ENCODE data around the gene STK32C.

DNA sequence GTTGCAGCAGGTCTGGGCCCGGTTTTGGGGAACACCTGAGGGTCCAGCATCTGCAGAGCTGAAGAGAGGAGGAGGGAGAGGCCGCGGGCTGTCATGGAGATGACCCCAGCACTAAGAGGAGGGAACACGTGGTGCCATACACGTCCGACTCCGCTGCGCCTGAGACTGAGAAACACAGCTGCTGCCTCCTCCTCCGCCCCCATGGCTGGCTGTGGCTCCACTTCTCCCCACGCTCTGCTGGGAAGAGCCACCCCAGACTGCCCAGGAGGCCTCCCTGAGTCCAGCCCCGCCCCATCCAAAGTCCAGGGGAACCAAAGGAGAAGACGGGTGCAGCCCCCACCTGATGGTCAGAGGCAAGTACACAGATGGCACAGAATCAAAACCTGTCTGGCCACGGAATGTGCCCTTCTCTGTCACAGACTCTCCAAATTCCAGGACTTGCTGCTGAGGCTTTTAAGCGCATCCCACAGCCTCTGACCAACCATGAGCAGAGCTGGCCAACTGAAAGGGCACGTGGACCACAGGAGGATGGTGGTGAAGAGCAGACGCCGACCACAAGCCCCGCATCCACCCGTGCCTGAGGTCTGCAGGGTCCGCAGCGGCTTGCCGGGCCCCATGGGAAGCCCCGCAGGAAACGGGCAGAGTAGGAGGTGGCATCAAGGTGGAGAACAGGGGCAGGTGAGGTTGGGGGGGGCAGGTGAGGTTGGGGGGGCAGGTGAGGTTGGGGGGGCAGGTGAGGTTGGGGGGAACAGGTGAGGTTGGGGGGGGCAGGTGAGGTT is 24.0 kb downstream of the STK32C start:
- TF ChIP-seq, protein P1, sequence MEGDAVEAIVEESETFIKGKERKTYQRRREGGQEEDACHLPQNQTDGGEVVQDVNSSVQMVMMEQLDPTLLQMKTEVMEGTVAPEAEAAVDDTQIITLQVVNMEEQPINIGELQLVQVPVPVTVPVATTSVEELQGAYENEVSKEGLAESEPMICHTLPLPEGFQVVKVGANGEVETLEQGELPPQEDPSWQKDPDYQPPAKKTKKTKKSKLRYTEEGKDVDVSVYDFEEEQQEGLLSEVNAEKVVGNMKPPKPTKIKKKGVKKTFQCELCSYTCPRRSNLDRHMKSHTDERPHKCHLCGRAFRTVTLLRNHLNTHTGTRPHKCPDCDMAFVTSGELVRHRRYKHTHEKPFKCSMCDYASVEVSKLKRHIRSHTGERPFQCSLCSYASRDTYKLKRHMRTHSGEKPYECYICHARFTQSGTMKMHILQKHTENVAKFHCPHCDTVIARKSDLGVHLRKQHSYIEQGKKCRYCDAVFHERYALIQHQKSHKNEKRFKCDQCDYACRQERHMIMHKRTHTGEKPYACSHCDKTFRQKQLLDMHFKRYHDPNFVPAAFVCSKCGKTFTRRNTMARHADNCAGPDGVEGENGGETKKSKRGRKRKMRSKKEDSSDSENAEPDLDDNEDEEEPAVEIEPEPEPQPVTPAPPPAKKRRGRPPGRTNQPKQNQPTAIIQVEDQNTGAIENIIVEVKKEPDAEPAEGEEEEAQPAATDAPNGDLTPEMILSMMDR (IDR thresholded peaks at IDR 0.05 in 4 of 5, conservative IDR thresholded peaks at IDR 0.05 in 1 of 5) = no peak
- TF ChIP-seq POLR2A (IDR thresholded peaks at IDR 0.05) = no peak

Measured in gastrocnemius medialis (tissue), 4 donors.